K562 (cell line): ENCODE results near the gene FOSL1. TPM values are rescaled to one million over a fixed set of nuclear protein-coding genes. Genes with fewer than 3 reads are reported as not detected.

Experiments
- ARID4B ChIP-seq: sonication (generic); formaldehyde crosslinking; IDR thresholded peaks from 2 replicates; pipeline ENCODE4 v1.8.0; 2022; ENCODE audit warnings: mild to moderate bottlenecking, missing genetic modification reagents
- CEBPZ ChIP-seq: fragments of 150-350 bp; IDR thresholded peaks from 2 replicates; pipeline ENCODE4 v1.6.1; 2014; ENCODE audit warnings: low read depth, mild to moderate bottlenecking, low read length, borderline replicate concordance
- CREB3 ChIP-seq: fragments of 450-650 bp; conservative IDR thresholded peaks from 2 replicates; pipeline ENCODE4 v1.6.1; 2016; ENCODE audit warnings: missing genetic modification characterization, low read depth, mild to moderate bottlenecking, missing compliant biosample characterization, moderate library complexity
- CUX1 ChIP-seq: fragments of 200-800 bp; sonication (Bioruptor generic); IDR thresholded peaks from 2 replicates; pipeline ENCODE4 v1.6.1; 2016; ENCODE audit warnings: missing genetic modification characterization, missing compliant biosample characterization
- ID3 ChIP-seq, 2 experiments: fragments of 250-450 bp in 1 of 2; fragments of 450-650 bp in 1 of 2; sonication (Bioruptor Pico) in 1 of 2; IDR thresholded peaks; 2 replicates each; pipeline versions ENCODE4 v1.6.1 to v1.8.0; 2016 to 2021; ENCODE audit warnings: mild to moderate bottlenecking in 2 of 2, moderate library complexity in 2 of 2, missing compliant biosample characterization in 1 of 2, missing genetic modification characterization in 1 of 2
- JUN ChIP-seq, 2 experiments: sonication (generic) in 1 of 2; formaldehyde crosslinking in 1 of 2; IDR thresholded peaks; 2 replicates each; pipeline versions ENCODE4 v1.6.1 to v1.8.0; 2012 to 2022; ENCODE audit warnings: borderline replicate concordance in 2 of 2, mild to moderate bottlenecking in 2 of 2, improper control_type of control experiment in 1 of 2, low read depth in 1 of 2, low read length in 1 of 2, missing genetic modification reagents in 1 of 2
- JUNB ChIP-seq: fragments of 450-650 bp; formaldehyde crosslinking; conservative IDR thresholded peaks from 2 replicates; pipeline ENCODE4 v1.4.0; 2020; ENCODE audit warnings: mild to moderate bottlenecking
- PHTF2 ChIP-seq: fragments of 250-450 bp; sonication (Bioruptor Pico); IDR thresholded peaks from 2 replicates; pipeline ENCODE4 v1.5.0; 2021; ENCODE audit warnings: mild to moderate bottlenecking
- SUPT5H ChIP-seq: fragments of 450-650 bp; IDR thresholded peaks from 2 replicates; pipeline ENCODE4 v1.6.1; 2016
- ZNF146 ChIP-seq: IDR thresholded peaks from one replicate; pipeline ENCODE4 v1.6.1; 2018; ENCODE audit warnings: missing compliant biosample characterization; ENCODE audit not compliant: unreplicated experiment
- polyA plus RNA-seq, 8 experiments: library from polyadenylated mRNA; depleted of rRNA in 4 of 8; stranded (reverse) in 5 of 8; unstranded in 3 of 8; fragments of >200 nt; fragmentation: Nextera tagmentation in 2 of 8; fragmentation: Illumina TruSeq in 1 of 8; extraction: Ambion mirVana in 2 of 8; extraction: Trizol in 1 of 8; gene quantifications; 2 replicates each; pipeline versions ENCODE4 v1.2.1 to v1.2.3, GENCODE V29; 2011 to 2014; ENCODE audit warnings: inconsistent platforms in 1 of 8, missing spikeins in 1 of 8
- total RNA-seq, 7 experiments: library from RNA; depleted of rRNA in 6 of 7; stranded (reverse); fragments of >200 nt in 6 of 7; fragmentation: Illumina TruSeq in 2 of 7; extraction: Trizol in 2 of 7; gene quantifications; 2 replicates each; pipeline versions ENCODE4 v1.2.1 to v1.2.3, GENCODE V29; 2011 to 2021; ENCODE audit warnings: low replicate concordance in 1 of 7

The FOSL1 gene
- total and polyA plus RNA-seq, 9 of the 15 experiments (the other 6 are each of a cell fraction or from before 2014, with no cell fraction given) = 3.5 to 39.6 (median 10.0) TPM

GRCh38 chr11:65857500-65857852 is 42.7 kb downstream of the FOSL1 start (continued):
- peak; percentile 75 for TF ChIP-seq ARID4B (CRISPR knock-in tag)
- no peak for TF ChIP-seq JUN (IDR thresholded peaks at IDR 0.05; ENCODE audit: borderline replicate concordance, low read depth, low read length)
- 0 out of 2 replicates have a peak, but pooled peaks have one; percentile 4 for TF ChIP-seq JUN (CRISPR knock-in tag; IDR thresholded peaks at IDR 0.05; ENCODE audit: borderline replicate concordance)
- no peak for TF ChIP-seq CUX1
- no peak for TF ChIP-seq CREB3
- no peak for TF ChIP-seq SUPT5H
- TF ChIP-seq ID3 (CRISPR knock-in tag; IDR thresholded peaks at IDR 0.05) = no peak
- no peak for TF ChIP-seq ID3 (tag; IDR thresholded peaks at IDR 0.05)
- no peak for TF ChIP-seq ZNF146 (CRISPR knock-in tag)
- no peak for TF ChIP-seq CEBPZ
- no peak for TF ChIP-seq PHTF2 (CRISPR knock-in tag)
- no peak for TF ChIP-seq JUNB
